Right hindlimb (tissue), 1 donor: ENCODE results near the gene IL23A.
"Not testable (repeated sequence)": the region's sequence is repeated elsewhere in the genome, so short reads cannot be mapped to it uniquely, and the experiment has no call there.

Source experiments
- DNase-seq: peaks from one replicate; pipeline ENCODE4 v3.0.0-alpha.2; 2018

Gene IL23A

DNA sequence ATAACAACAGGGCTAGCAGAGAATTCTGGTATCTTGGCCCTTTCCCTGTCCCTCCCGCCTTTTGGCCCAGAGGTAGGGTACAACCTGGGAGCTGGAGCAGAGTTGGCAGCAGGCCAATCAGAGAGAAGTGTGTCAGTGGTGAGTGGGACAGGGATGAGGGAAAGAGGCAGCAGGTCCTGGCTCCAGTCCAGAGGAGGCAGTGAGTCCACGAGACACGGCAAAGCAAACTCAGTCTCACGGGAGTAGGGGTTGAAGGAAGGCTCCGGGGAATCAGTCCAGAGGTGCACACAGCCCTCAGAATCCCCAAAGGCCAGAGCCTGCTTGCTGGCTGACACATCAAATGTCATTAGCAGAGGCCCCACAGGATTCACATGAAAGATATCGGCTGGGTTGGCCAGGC is 12.2 kb upstream of the IL23A start:
- no peak for DNase-seq

GRCh38 chr12:56330936-56331490 is 7.7 kb upstream of the IL23A start:
- DNase-seq: no peak

- DNase-seq: no peak
These were observed 6.0 kb upstream of the IL23A start for GRCh38 chr12:56332512-56333196.

GRCh38 chr12:56333197-56333678 is 5.4 kb upstream of the IL23A start:
- no peak for DNase-seq

- peak; percentile 97 for DNase-seq
These were observed 4.8 kb upstream of the IL23A start, which contains the start of gene PAN2 for GRCh38 chr12:56333679-56334489. Gene PAN2 (minus strand): TSS chr12:56334000. CDS start chr12:56333094, 906 bp downstream.

GRCh38 chr12:56334490-56334793 is 4.2 kb upstream of the IL23A start:
- no peak for DNase-seq

- DNase-seq: not testable (repeated sequence)
These were observed 3.2 kb upstream of the IL23A start for GRCh38 chr12:56335527-56335926.

GRCh38 chr12:56336361-56337167 is 2.1 kb upstream of the IL23A start:
- no peak for DNase-seq

DNA sequence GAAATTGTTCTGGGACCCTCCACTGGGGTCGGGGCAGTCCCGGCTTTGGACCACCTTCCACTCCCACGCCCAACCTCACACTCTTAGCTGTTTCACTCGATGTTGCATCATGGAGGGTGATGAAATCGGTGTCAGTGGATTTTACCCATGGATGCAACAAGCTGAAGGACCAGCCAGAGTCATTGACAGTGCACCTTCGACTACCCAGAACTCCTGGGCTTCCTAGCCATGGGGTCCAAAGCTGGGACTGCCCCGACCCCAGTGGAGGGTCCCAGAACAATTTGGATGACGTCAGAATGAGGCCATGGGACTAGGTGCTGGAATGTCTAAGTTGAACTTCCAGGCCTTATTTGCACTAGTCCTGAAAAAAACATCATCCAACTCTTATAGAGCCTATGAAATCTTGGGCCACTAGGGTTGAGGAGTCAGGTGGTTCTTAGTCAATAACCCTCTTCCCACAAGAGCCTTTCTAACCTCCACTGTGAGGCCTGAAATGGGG is 882 bp upstream of the IL23A start:
- DNase-seq: no peak

DNA sequence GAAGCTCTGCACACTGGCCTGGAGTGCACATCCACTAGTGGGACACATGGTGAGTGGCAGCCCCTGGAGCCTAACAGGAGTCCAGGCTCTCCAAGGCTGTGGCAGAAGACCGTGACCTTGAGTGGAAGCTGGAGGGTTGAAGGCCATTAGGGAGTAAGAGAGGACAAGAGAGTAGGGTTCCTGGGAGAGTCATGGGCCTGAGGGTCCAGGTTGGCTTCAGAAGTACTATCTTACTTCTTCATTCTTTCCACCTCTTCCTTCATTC is 406 bp downstream of the IL23A start:
- no peak for DNase-seq

- no peak for DNase-seq
These were observed 2.9 kb downstream of the IL23A start for GRCh38 chr12:56341616-56342015.

- DNase-seq: not testable (repeated sequence)
These were observed 3.6 kb downstream of the IL23A start for GRCh38 chr12:56342290-56342689.

- DNase-seq: no peak
These were observed 8.0 kb downstream of the IL23A start for GRCh38 chr12:56346675-56347074.

DNA sequence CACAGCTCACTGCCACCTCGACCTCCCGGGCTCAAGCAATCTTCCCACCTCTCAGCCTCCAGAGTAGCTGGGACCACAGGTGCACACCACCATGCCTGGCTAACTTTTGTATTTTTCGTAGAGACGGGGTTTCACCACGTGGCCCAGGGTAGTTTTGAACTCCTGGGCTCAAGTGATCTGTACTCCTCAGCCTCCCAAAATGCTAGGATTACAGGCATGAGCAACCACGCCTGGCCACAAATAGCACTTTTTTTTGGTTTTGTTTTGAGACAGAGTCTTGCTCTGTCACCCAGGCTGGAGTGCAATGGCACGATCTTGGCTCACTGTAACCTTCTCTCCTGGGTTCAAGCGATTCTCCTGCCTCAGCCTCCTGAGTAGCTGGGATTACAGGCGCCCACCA is 8.6 kb downstream of the IL23A start:
- not testable (repeated sequence) for DNase-seq

GRCh38 chr12:56348776-56349175 is 10.1 kb downstream of the IL23A start:
- no peak for DNase-seq

- DNase-seq: no peak
These were observed 12.0 kb downstream of the IL23A start for GRCh38 chr12:56350662-56351061.

DNA sequence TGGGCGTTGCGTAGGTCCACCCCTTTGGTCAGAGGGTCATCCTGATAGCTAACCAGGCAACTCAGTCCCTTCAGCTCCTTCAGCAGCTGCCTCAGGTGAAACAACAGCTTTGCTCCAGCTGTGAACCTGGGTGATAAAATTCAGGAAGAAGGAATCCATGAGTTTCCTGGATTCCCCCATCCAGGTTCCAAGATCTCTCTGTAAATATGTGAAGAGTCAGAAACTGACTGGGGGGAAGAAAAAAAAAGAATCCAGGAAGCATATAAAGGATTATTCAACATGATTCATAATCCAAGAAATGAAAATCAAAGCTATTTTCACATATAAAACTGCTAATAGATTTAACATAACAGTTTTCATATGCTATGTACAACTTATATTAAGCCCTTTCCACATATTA is 12.6 kb downstream of the IL23A start:
- DNase-seq: no peak

DNA sequence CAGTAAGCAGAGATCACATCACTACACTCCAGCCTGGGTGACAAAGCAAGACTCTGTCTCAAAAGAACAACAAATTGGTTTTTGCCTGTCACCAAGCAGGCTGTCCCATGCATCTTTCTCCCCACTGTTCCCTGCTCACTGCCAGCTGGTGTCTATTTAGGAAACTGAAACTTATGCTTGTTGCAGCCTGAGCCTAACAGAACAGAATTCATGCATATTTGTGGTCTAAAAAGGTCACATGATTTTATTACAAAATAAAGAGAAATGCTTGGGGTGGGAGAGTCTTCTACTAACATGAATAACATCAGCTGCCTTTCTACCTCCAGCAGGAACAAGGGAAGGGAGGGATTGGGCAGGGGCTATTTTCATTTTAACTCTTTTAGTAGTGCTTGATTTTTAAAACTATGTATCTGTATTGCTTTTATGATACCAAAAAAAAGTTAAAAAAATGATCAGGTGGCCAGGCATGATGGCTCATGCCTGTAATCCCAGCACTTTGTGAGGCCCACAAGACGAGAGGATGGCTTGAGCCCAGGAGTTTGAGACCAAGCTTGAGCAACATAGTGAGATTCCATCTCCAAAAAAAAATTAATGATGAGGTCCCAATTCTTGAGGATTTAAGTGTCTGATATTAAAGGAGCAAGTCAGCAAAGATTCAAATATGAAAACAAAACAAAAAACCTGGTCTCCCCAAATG is 20.3 kb downstream of the IL23A start:
- no peak for DNase-seq

- DNase-seq: peak; percentile 100
These were observed 21.4 kb downstream of the IL23A start, which contains the start of gene STAT2 for GRCh38 chr12:56359851-56360767. Gene STAT2 (minus strand): TSS chr12:56360107. CDS start chr12:56356571, 3,536 bp downstream.

DNA sequence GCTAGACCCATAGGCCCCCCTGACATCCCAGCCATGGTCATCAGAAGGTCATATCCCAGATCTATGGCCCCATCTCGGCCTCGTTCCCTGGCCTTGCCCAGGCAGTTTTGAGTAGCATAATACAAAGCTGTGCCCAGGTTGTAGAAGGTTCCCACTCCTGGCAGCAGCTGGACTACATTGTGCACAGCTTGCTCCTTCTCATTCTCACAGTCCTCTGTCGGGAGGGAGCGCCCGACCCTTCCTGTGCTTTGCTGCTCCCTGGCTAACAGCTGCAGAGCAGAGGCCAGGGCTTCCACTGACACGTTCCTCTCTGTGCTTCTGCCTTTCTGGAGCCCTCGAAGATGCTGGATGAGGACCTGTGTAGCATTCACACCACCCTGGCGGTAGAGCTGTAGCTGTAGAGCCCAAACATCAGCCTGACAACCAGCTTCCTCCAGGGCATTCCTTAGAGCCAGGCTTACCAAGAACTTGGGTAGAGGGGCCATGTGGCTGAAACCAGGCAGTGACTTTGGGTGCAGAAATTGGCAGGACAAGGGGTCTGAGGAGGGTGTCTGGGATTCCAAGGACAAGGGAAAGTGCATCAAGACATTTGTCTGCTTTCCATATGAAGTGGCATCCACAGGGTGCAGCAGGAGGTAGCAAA is 22.9 kb downstream of the IL23A start:
- no peak for DNase-seq
